Vagina (tissue), 2 donors: ENCODE data around the gene GOLT1B.

ENCODE experiments used
- CTCF ChIP-seq, 3 experiments: fragments of 450-650 bp in 2 of 3; fragments of 200-600 bp in 1 of 3; sonication (generic) in 1 of 3; IDR thresholded peaks; one replicate each; pipeline ENCODE4 v1.5.1; 2017 to 2019; ENCODE audit warnings: antibody characterized with exemption in 3 of 3, mild to moderate bottlenecking in 2 of 3, moderate library complexity in 2 of 3
- POLR2A ChIP-seq, 2 donors: fragments of 450-650 bp; IDR thresholded peaks; one replicate each; pipeline ENCODE4 v1.6.1; 2017; ENCODE audit warnings: antibody characterized with exemption in 2 of 2, mild to moderate bottlenecking in 2 of 2, moderate library complexity in 2 of 2

- TF ChIP-seq POLR2A (IDR thresholded peaks at IDR 0.05) (no peak), CTCF (IDR thresholded peaks at IDR 0.05) (no peak)
Measured at GRCh38 chr12:21558100-21558679, 56.6 kb downstream of the GOLT1B start.
